Measurements from ENCODE around the gene MMS22L.

Gene MMS22L

DNA sequence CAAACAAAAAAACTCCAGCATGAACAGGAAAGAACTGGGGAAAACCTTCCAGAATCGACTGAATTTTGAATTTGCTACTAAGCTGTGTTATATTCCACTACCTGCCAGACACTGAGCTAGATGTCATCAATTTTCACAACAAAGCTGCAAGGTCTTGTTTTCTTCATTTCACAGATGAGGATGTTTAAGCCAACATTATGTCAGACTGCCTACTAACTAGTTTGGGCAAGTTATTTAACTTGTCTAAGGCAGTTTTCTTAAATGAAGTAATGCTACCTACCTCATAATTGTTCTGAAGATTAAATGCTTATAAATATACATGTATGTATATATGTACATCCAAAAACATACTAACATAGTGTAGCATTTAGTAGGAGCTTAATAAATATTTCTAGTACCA, 144.4 kb downstream of the MMS22L start:
- no peak for DNase-seq

DNA sequence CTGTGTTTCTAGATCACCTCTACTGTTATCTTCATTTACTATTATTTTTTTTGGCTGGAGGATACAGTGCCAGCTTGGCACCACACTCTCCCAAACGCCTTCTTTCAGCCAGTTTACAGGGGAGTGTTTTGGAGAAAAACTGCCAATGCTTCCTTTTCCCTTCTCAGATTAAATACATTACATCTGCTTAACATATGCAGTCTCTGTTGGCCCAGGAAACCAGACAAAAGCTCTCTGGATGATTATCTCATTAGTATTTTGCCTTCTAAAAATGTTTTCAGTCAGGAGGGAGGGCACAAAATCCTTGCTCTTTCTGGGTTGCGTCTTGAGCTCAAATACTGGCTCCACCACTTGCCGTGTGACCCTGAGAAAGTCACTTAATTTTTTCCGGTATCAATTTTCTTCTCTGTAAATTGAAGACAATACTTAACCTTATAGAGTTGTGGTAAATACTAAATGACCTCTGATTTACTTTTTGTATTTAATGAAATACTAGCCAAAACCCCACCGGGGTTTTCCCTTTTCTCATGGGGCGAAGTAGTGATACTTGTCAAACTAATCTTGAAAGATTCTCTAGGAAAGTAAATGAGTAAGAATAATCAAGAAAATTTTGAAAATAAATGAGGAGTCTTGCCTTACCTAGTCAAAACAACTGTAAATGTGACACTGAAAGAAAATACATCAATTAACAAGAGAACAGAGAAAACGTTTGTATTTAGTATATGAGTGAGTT, 146.2 kb downstream of the MMS22L start:
- no peak for DNase-seq

GRCh38 chr6:97133067-97133466, 149.9 kb downstream of the MMS22L start:
- DNase-seq = no peak

- no peak for DNase-seq
Measured at GRCh38 chr6:97129106-97129505, 153.9 kb downstream of the MMS22L start.

GRCh38 chr6:97128507-97128906, 154.5 kb downstream of the MMS22L start:
- no peak for DNase-seq

- DNase-seq = no peak
Measured at GRCh38 chr6:97123652-97124051, 159.4 kb downstream of the MMS22L start.

DNA sequence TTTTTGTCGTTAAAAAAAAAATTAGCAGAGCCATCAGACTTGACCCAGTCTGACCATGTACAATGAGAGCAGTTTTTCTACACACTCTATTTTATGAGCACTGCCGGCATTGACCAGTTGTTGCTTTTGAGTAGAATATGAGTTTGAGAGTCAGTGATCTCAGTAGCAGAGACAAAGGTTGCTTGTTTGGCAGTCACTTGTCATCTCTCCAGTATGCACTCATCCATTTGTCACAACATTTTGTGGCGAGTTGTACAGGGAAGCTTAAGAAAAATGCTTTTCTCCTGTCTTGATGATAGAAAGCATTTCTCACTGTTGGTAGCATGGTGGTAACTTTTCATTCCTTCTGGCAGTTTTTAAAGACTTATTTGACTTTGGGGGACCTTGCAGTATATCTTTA, 159.9 kb downstream of the MMS22L start:
- no peak for DNase-seq

DNA sequence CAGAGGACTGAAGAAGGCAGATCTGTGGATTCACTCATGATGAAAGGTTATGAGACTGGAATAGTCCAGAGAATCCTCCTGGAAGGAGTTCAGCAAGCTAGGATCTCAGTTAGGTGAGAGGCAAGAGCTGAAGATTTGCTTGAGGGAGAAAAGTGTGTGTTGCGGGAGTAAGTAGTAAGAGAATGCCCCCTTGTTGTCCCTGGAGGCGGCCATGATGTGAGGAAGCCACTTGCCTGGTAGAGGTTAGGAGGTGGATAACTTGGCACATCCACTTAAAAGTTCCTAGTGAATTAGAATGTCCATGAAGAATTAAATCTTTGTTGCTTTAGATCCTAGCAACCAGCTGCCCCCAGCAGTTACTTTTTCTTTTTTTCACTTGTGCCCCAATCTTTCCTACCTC, 162.5 kb downstream of the MMS22L start:
- no peak for DNase-seq

DNA sequence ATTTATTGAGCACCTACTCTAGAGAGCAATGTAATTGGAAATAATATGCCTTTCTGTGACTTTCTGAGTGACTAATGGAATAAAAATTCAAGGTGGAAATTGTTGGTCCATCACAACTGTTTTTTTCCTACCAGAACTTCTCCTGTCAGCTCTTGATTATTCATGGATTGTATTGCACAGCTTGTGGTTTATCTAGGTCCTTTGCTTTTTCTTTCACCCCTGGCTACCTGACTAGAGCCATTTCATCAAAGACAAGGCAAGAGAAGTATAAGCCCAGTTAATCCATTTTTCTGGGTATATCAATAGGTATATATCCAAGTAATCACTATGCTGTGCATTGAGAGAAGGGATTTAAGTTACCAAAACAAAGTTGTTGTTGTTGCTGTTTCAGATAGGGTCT, 168.4 kb downstream of the MMS22L start:
- no peak for DNase-seq

DNA sequence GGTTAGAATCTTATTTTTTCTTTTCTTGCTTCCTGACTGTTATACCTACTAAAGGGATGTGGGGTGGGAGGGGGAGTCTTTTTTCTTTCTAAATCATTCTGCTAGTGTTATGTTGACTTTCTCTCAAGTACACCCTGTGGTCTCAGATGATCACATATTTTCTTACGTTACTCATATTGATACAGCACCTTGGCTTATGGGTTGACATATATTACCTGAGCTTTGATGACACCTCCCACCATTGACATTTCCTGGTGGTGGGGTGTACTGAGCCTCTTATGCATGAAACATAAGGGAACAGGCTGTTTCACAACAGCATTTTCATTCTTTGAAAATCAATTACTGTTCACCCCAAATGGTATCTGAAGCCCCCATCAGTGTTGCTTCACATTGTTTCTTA, 169.8 kb downstream of the MMS22L start:
- DNase-seq = peak; percentile 42

DNA sequence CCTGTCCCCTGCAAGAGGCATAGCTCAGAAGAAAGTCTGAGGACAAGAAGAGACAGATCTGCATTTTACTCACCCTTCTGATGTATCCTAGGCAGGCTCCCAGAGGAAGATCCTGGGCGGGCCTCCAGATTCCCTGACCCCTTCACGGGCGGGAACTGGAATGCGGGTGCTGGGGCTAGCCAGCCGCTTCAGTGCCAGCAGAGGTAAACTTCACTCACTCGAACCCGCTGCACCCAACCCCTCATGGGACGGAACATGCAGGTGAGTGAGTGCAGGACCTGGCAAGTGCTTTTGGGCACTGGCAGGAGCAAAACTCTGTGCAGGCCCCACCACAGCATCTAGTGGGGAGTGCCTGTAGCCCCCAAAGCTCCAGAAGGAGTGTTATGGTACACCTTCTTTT, 171.8 kb downstream of the MMS22L start:
- DNase-seq = no peak

- no peak for DNase-seq
Measured at GRCh38 chr6:97110626-97111025, 172.4 kb downstream of the MMS22L start.

- no peak for DNase-seq
Measured at GRCh38 chr6:97110149-97110548, 172.9 kb downstream of the MMS22L start.

DNA sequence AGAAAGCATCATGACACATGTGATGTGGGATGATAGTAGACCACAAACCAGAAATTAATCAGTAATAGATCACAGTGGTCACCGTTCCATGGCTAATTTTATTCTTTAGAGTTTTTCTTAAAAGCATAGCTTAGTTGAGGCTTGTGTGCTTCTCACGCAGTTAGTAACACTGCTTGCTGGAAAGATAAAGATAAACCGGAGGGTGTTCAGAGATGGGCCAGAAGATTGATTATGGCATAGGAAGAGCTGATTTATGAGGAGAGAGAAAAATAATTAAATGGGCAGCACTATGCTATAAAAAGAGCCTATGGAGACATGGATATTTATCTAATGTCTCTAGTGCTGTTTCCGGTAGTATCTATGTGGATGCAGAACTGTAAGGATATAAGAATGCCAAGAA, 173.6 kb downstream of the MMS22L start:
- DNase-seq = no peak

DNA sequence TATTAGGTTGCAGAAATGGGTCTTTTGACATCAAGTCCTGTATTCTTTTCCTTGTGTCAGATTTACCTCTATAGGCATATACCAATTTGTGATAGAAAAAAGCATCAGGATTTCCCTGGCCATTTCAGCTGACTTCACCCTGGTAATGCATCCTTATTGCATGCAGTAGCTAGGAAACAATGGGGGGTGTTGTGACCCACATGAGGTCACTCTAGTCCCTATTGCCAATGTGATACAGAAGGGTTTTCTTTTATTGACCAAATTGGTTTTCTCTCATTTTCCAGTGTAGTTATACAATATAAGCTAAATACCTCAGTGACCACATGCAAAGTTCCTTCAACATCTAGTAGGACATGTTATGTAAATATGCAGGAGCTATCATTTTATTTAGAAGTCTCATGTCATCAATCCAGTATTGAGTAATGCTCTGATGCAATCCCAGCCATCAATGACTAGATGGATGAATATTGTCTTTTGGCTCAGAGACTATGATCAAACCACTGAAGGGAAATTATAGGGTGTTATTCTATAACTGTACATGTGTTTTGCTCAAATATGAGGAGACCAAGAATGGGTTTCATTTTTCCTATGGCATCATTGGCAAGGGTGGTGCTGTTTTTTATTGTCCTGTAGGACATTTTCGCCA, 180.7 kb downstream of the MMS22L start:
- DNase-seq = no peak

DNA sequence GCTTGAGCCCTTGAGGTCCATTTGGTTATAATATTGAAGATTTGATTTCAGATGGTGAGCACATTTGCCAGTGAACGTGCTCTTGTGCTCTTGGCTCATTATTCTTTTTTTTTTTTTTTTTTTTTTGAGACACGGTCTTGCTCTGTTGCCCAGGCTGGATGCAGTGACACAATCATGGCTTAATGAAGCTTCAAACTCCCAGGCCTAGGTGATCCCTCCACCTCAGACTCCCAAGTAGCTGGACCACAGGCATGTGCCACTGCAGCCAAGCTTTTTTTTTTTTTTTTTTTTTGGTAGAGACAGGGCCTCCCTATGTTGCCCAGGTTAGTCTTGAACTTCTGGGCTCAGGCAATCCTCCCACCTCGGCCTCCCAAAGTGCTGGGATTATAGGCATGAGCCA, 182.3 kb downstream of the MMS22L start:
- no peak for DNase-seq

DNA sequence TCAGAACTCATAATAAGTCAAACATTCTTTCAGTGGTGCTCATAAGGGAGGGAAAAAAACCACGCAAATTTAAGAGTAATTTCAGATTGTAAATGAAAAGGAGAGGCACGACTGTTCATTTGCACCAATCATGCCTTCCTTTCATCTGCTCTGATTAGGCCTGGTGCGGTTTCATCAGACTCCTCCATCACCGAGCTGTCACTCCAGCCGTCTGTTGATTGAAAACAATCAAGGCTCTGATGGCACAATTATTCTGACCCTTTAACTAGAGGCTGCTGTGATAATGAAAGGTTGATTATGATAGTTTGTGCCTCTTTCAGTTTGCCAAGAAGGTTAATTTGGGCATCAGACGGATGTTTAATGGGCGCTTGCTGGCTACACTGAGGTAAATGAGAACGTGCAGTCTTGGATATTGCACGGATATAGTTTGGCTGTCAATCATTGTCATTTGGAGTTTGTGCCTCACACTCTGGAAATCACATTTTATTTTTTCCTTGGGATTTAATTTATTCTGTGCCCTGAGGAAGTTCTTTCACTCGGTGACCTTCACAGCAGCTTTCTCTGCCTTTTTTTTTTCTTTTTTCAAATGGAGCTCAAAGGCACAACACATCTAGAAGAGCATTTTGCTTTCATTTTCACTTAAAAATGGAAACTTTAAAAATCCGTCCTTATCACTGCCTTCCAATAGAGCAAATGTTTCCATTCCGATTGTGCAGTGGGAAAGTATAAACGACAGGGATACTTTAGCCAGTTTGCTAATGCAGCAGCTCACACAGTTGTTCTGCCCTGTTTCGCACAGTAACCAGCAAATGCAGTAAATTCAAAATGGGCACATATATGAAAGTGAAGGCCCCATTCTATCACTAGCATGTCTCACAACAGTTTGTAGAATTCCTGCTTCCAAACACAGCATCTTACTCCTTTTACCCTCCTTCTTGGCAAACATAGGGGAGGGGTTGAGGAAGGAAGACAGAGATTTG, 185.7 kb downstream of the MMS22L start:
- no peak for DNase-seq

DNA sequence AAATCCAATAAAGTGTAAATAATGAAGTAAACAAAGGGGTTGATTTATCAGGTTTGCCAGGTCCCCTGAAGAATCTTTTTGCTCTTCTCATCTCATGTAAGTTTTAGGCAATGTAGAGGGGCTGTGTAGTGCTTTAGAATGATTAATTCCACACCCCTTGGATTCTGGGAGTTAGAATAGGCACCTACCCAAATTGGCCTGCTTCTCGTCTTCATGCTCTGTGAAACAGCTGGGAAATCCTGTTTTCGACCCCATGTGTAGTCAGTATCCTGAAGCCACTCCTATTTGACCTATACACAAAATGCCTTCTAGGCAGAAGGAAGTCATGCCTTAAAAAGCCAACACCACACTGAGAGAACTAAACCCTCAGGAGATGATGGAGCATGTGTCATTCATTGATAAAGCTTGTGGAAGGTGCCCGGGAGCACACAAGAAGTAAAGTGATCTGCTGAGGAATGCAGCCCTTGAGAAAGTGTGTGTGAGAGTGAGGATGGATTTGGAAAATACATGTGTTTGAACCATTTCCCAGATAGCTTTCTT, 187.6 kb downstream of the MMS22L start:
- DNase-seq = no peak

GRCh38 chr6:97094376-97094775, 188.6 kb downstream of the MMS22L start:
- DNase-seq = no peak

- DNase-seq = no peak
Measured at GRCh38 chr6:97092673-97093305, 190.2 kb downstream of the MMS22L start.

All from stimulated activated CD4-positive, alpha-beta T cell treated with anti-CD3 and anti-CD28 coated beads, Interleukin-1b, Interleukin-23, amount 100 ng/mL, for 48 hours (primary cell).